Upper lobe of left lung (tissue), 4 donors: Measurements from ENCODE around the gene GCSH.

ENCODE experiments used
- CTCF ChIP-seq, 6 experiments: fragments of 450-650 bp in 4 of 6; fragments of 200-600 bp in 2 of 6; sonication (generic) in 2 of 6; IDR thresholded peaks; one replicate each; pipeline ENCODE4 v1.5.1; 2016 to 2019; ENCODE audit warnings: antibody characterized with exemption in 6 of 6
- EP300 ChIP-seq, 4 donors: sonication (generic); formaldehyde crosslinking; IDR thresholded peaks; one replicate each; pipeline ENCODE4 v1.5.1; 2017; ENCODE audit warnings: antibody characterized with exemption in 4 of 4, control low read depth in 2 of 4
- POLR2A ChIP-seq, 4 donors: fragments of 450-650 bp; IDR thresholded peaks; one replicate each; pipeline ENCODE4 v1.5.1; 2016 to 2017; ENCODE audit warnings: antibody characterized with exemption in 4 of 4, mild to moderate bottlenecking in 2 of 4
- POLR2AphosphoS5 ChIP-seq, 2 donors: sonication (generic); formaldehyde crosslinking; IDR thresholded peaks; one replicate each; pipeline ENCODE4 v1.5.1; 2017; ENCODE audit warnings: antibody characterized with exemption in 2 of 2

- TF ChIP-seq CTCF (IDR thresholded peaks at IDR 0.05), result no peak
- no peak for TF ChIP-seq POLR2A (IDR thresholded peaks at IDR 0.05)
- no peak for TF ChIP-seq POLR2AphosphoS5 (IDR thresholded peaks at IDR 0.05)
- TF ChIP-seq EP300 (IDR thresholded peaks at IDR 0.05), result no peak
Observed at GRCh38 chr16:81071805-81072204, 24.4 kb downstream of the GCSH start.
